ENCODE data around the gene UBE2E2.

DNA sequence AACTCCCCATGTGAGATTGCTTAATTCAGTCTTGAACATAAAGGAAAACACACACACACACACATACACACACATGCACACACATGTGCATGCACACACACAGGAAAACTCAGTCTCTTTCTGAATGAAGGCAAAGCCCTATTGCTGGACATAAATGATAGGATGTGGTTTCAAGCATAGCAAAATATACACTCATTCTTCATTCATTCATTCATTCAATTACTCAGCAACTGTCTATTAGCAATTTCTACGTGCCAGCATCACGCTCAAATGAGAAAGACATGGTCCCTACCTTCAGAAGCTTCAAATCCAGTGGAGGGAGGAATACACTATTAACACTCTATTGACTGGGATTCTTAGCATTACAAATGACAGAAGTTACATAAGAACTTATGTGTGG, 41.8 kb upstream of the UBE2E2 start:
- TF ChIP-seq, protein P1, sequence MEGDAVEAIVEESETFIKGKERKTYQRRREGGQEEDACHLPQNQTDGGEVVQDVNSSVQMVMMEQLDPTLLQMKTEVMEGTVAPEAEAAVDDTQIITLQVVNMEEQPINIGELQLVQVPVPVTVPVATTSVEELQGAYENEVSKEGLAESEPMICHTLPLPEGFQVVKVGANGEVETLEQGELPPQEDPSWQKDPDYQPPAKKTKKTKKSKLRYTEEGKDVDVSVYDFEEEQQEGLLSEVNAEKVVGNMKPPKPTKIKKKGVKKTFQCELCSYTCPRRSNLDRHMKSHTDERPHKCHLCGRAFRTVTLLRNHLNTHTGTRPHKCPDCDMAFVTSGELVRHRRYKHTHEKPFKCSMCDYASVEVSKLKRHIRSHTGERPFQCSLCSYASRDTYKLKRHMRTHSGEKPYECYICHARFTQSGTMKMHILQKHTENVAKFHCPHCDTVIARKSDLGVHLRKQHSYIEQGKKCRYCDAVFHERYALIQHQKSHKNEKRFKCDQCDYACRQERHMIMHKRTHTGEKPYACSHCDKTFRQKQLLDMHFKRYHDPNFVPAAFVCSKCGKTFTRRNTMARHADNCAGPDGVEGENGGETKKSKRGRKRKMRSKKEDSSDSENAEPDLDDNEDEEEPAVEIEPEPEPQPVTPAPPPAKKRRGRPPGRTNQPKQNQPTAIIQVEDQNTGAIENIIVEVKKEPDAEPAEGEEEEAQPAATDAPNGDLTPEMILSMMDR (IDR thresholded peaks at IDR 0.05; ENCODE audit: poor library complexity, severe bottlenecking) = no peak
- no peak for TF ChIP-seq POLR2AphosphoS5 (IDR thresholded peaks at IDR 0.05)
- TF ChIP-seq MXI1 (conservative IDR thresholded peaks at IDR 0.05; ENCODE audit: poor library complexity, severe bottlenecking) = no peak
